Measurements from ENCODE around the gene MAST1. TPM values are rescaled to one million over a fixed set of nuclear protein-coding genes. Genes with fewer than 3 reads are reported as not detected.
A peak's percentile ranks its signal among the peaks of the same experiment; 100 is the strongest.

Gene MAST1
- total RNA-seq, 1 donor from 2014 or later: 3.5 TPM

GRCh38 chr19:12918253-12918652 lies 79.9 kb downstream of the MAST1 start:
- Mint-ChIP-seq H3K27ac (no peak overlapping the region), H3K4me3 (no peak overlapping the region), H3K36me3 (peaks cover 14% of the 10 kb centered on the region), H3K9me3 (no peaks in the 10 kb centered on the region), H3K4me1 (ENCODE audit: unreplicated experiment) (peaks cover 8% of the 10 kb centered on the region), H3K27me3 (peaks cover 3% of the 10 kb centered on the region)
- no peak for TF ChIP-seq CTCF (conservative IDR thresholded peaks at IDR 0.05)
- no peak for DNase-seq (ENCODE audit: extremely low spot score, unreplicated experiment)

GRCh38 chr19:12921047-12921446 lies 82.7 kb downstream of the MAST1 start:
- Mint-ChIP-seq H3K27ac (peak overlapping the region; percentile 99), H3K4me1 (ENCODE audit: unreplicated experiment) (no peaks in the 10 kb centered on the region), H3K27me3 (peaks cover 3% of the 10 kb centered on the region), H3K9me3 (no peaks in the 10 kb centered on the region), H3K36me3 (peaks cover 14% of the 10 kb centered on the region), H3K4me3 (no peak overlapping the region)
- DNase-seq (ENCODE audit: extremely low spot score, unreplicated experiment): no peak
- TF ChIP-seq CTCF (conservative IDR thresholded peaks at IDR 0.05): no peak

- no peak for DNase-seq (ENCODE audit: extremely low spot score, unreplicated experiment)
- no peak overlapping the region for H3K4me3 Mint-ChIP-seq
- TF ChIP-seq CTCF (conservative IDR thresholded peaks at IDR 0.05): no peak
- peaks cover 3% of the 10 kb centered on the region for H3K27me3 Mint-ChIP-seq
- peaks cover 20% of the 10 kb centered on the region for H3K36me3 Mint-ChIP-seq
- H3K4me1 Mint-ChIP-seq (ENCODE audit: unreplicated experiment): no peaks in the 10 kb centered on the region
- H3K9me3 Mint-ChIP-seq: no peaks in the 10 kb centered on the region
- peak overlapping the region; percentile 65 for H3K27ac Mint-ChIP-seq
These were observed 84.6 kb downstream of the MAST1 start for GRCh38 chr19:12922959-12923358.

Small RNAs within 50 kb of the gene (microRNA-seq; reads per million reads assigned to microRNA genes)
- gene MIR5695 (1.4 reads per million), gene MIR6794 (not detected)

Other genes starting within 250 kb of the MAST1 start
- 11.2 and 11.4 TPM in 2 replicates for gene ZNF490, start 227.7 kb upstream of the MAST1 start, total RNA-seq (ENCODE audit: low replicate concordance)
- 21.1 and 27.4 TPM in 2 replicates for gene ZNF791, start 227.6 kb upstream of the MAST1 start, total RNA-seq (ENCODE audit: low replicate concordance)
- 90.6 and 95.4 TPM in 2 replicates for gene MAN2B1, start 171.8 kb upstream of the MAST1 start, total RNA-seq (ENCODE audit: low replicate concordance)
- gene WDR83, start 171.7 kb upstream of the MAST1 start, total RNA-seq (ENCODE audit: low replicate concordance): 9.8 and 14.6 TPM in 2 replicates
- gene DHPS, start 156.6 kb upstream of the MAST1 start, total RNA-seq (ENCODE audit: low replicate concordance): 71.2 and 79.4 TPM in 2 replicates
- 0.85 TPM in 1 of 2 replicates, not detected in the other for gene GNG14, start 150.5 kb upstream of the MAST1 start, total RNA-seq (ENCODE audit: low replicate concordance)
- 15.4 and 17.0 TPM in 2 replicates for gene FBXW9, start 141.9 kb upstream of the MAST1 start, total RNA-seq (ENCODE audit: low replicate concordance)
- 78.6 and 99.7 TPM in 2 replicates for gene TNPO2, start 114.6 kb upstream of the MAST1 start, total RNA-seq (ENCODE audit: low replicate concordance)
- gene TRIR, start 103.8 kb upstream of the MAST1 start, total RNA-seq (ENCODE audit: low replicate concordance): 164 and 173 TPM in 2 replicates
- gene GET3, start 101.0 kb upstream of the MAST1 start, total RNA-seq (ENCODE audit: low replicate concordance): 59.6 and 74.5 TPM in 2 replicates
- 0.14 TPM in 1 of 2 replicates, not detected in the other for gene BEST2, start 86.7 kb upstream of the MAST1 start, total RNA-seq (ENCODE audit: low replicate concordance)
- gene HOOK2, start 63.0 kb upstream of the MAST1 start, total RNA-seq (ENCODE audit: low replicate concordance): 50.1 and 55.0 TPM in 2 replicates
- gene JUNB, start 47.0 kb upstream of the MAST1 start, total RNA-seq (ENCODE audit: low replicate concordance): 31.3 and 116 TPM in 2 replicates
- 416 and 497 TPM in 2 replicates for gene PRDX2, start 36.7 kb upstream of the MAST1 start, total RNA-seq (ENCODE audit: low replicate concordance)
- 10.1 and 19.4 TPM in 2 replicates for gene THSD8, start 36.4 kb upstream of the MAST1 start, total RNA-seq (ENCODE audit: low replicate concordance)
- 13.7 and 37.2 TPM in 2 replicates for gene RNASEH2A, start 31.9 kb upstream of the MAST1 start, total RNA-seq (ENCODE audit: low replicate concordance)
- not detected in 2 replicates for gene RTBDN, start 3.9 kb upstream of the MAST1 start, total RNA-seq (ENCODE audit: low replicate concordance)
- 17.9 and 24.6 TPM in 2 replicates for gene DNASE2, start 42.9 kb downstream of the MAST1 start, total RNA-seq (ENCODE audit: low replicate concordance)
- not detected in 2 replicates for gene KLF1, start 48.7 kb downstream of the MAST1 start, total RNA-seq (ENCODE audit: low replicate concordance)
- gene GCDH, start 52.6 kb downstream of the MAST1 start, total RNA-seq (ENCODE audit: low replicate concordance): 29.7 and 46.8 TPM in 2 replicates
- 1.8 TPM in 1 of 2 replicates, not detected in the other for gene SYCE2, start 80.8 kb downstream of the MAST1 start, total RNA-seq (ENCODE audit: low replicate concordance)
- gene FARSA, start 95.2 kb downstream of the MAST1 start, total RNA-seq (ENCODE audit: low replicate concordance): 67.5 and 68.5 TPM in 2 replicates
- 1,188 and 1,294 TPM in 2 replicates for gene CALR, start 100.1 kb downstream of the MAST1 start, total RNA-seq (ENCODE audit: low replicate concordance)
- 77.1 and 82.3 TPM in 2 replicates for gene RAD23A, start 107.3 kb downstream of the MAST1 start, total RNA-seq (ENCODE audit: low replicate concordance)
- gene GADD45GIP1, start 118.7 kb downstream of the MAST1 start, total RNA-seq (ENCODE audit: low replicate concordance): 23.1 and 24.8 TPM in 2 replicates
- gene DAND5, start 131.1 kb downstream of the MAST1 start, total RNA-seq (ENCODE audit: low replicate concordance): not detected in 2 replicates
- gene NFIX, start 157.0 kb downstream of the MAST1 start, total RNA-seq (ENCODE audit: low replicate concordance): 4.2 and 12.4 TPM in 2 replicates

Measured in type B pancreatic cell (in vitro differentiated cells).